ENCODE measurements around the gene PHLDB1.

- peak in 2 of 4 donors; percentile 14 to 41 for TF ChIP-seq POLR2A (IDR thresholded peaks at IDR 0.05)
- TF ChIP-seq CTCF (IDR thresholded peaks at IDR 0.05), result no peak
These were observed 13.8 kb downstream of the PHLDB1 start for GRCh38 chr11:118621071-118621783.

All from esophagus squamous epithelium (tissue), 4 donors.